HG03097 (cell line): ENCODE measurements around the gene C20orf173.
A peak's percentile ranks its signal among the peaks of the same experiment; 100 is the strongest.
"Not testable (repeated sequence)": the region's sequence is repeated elsewhere in the genome, so short reads cannot be mapped to it uniquely, and the experiment has no call there.

Experiments used
- ATAC-seq: cut with Tn5 transposase; IDR thresholded peaks from one replicate; pipeline ENCODE4 v1.9.1; 2021; ENCODE audit not compliant: unreplicated experiment, low FRiP score

C20orf173 gene

GRCh38 chr20:35547329-35547728, 17.9 kb upstream of the C20orf173 start:
- no peak for ATAC-seq

GRCh38 chr20:35546127-35546526, 16.7 kb upstream of the C20orf173 start:
- no peak for ATAC-seq

GRCh38 chr20:35544941-35545340, 15.5 kb upstream of the C20orf173 start:
- not testable (repeated sequence) for ATAC-seq

- ATAC-seq, result no peak
Measured at GRCh38 chr20:35544436-35544835, 15.0 kb upstream of the C20orf173 start.

GRCh38 chr20:35542990-35543389, 13.5 kb upstream of the C20orf173 start:
- no peak for ATAC-seq

- peak; percentile 66 for ATAC-seq
Measured at GRCh38 chr20:35541783-35542662, 12.6 kb upstream of the C20orf173 start, which contains the start of gene ERGIC3. Gene ERGIC3, plus strand, starts transcription at chr20:35542078. Its CDS starts 20 bp downstream, at chr20:35542098.

GRCh38 chr20:35541118-35541782, 11.8 kb upstream of the C20orf173 start:
- ATAC-seq, result no peak

GRCh38 chr20:35539756-35540212, 10.3 kb upstream of the C20orf173 start:
- no peak for ATAC-seq

- ATAC-seq, result no peak
Measured at GRCh38 chr20:35527122-35527769, 2.2 kb downstream of the C20orf173 start.

GRCh38 chr20:35525639-35526038, 3.8 kb downstream of the C20orf173 start:
- no peak for ATAC-seq

- no peak for ATAC-seq
Measured at GRCh38 chr20:35523298-35523888, 6.1 kb downstream of the C20orf173 start.

- ATAC-seq, result no peak
Measured at GRCh38 chr20:35518955-35519354, 10.5 kb downstream of the C20orf173 start.

GRCh38 chr20:35517767-35518166, 11.7 kb downstream of the C20orf173 start:
- not testable (repeated sequence) for ATAC-seq

- no peak for ATAC-seq
Measured at GRCh38 chr20:35517125-35517524, 12.3 kb downstream of the C20orf173 start.

- ATAC-seq, result no peak
Measured at GRCh38 chr20:35515949-35516645, 13.4 kb downstream of the C20orf173 start.

GRCh38 chr20:35515341-35515740, 14.1 kb downstream of the C20orf173 start:
- ATAC-seq, result no peak

GRCh38 chr20:35514371-35514932, 15.0 kb downstream of the C20orf173 start:
- no peak for ATAC-seq

GRCh38 chr20:35511814-35512420, 17.5 kb downstream of the C20orf173 start:
- ATAC-seq, result no peak

GRCh38 chr20:35510951-35511735, 18.3 kb downstream of the C20orf173 start:
- ATAC-seq, result no peak
